Measurements from ENCODE around the gene SRA1. TPM values are rescaled to one million over a fixed set of nuclear protein-coding genes. Genes with fewer than 3 reads are reported as not detected.
A peak's percentile ranks its signal among the peaks of the same experiment; 100 is the strongest.
"Not testable (repeated sequence)": the region's sequence is repeated elsewhere in the genome, so short reads cannot be mapped to it uniquely, and the experiment has no call there.

Gene SRA1
- total RNA-seq, 1 donor = 29.6 TPM

DNA sequence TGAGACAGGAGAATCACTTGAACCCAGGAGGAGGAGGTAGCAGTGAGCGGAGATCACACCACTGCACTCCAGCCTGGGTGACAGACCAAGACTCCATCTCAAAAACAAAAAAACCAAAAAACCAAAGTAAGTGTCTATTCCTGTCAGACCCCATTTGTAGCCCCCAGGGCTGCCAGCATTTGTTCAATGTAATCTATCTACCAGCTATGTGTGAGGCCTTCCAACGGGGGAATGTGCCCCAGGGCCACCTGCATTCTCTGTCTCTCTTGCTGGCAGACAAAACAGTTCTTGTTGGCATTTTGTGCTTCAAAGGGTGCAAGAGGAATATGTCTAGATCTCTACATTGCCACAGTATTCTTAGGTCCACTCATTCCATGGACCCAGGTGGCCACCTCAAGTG lies 41.6 kb upstream of the SRA1 start:
- TF ChIP-seq, protein P1, sequence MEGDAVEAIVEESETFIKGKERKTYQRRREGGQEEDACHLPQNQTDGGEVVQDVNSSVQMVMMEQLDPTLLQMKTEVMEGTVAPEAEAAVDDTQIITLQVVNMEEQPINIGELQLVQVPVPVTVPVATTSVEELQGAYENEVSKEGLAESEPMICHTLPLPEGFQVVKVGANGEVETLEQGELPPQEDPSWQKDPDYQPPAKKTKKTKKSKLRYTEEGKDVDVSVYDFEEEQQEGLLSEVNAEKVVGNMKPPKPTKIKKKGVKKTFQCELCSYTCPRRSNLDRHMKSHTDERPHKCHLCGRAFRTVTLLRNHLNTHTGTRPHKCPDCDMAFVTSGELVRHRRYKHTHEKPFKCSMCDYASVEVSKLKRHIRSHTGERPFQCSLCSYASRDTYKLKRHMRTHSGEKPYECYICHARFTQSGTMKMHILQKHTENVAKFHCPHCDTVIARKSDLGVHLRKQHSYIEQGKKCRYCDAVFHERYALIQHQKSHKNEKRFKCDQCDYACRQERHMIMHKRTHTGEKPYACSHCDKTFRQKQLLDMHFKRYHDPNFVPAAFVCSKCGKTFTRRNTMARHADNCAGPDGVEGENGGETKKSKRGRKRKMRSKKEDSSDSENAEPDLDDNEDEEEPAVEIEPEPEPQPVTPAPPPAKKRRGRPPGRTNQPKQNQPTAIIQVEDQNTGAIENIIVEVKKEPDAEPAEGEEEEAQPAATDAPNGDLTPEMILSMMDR (IDR thresholded peaks at IDR 0.05; ENCODE audit: insufficient read depth, low read length) = no peak
- DNase-seq (ENCODE audit: low read depth) = no peak
- no peak overlapping the region for H3K4me3 ChIP-seq (ENCODE audit: low read depth, low read length)

DNA sequence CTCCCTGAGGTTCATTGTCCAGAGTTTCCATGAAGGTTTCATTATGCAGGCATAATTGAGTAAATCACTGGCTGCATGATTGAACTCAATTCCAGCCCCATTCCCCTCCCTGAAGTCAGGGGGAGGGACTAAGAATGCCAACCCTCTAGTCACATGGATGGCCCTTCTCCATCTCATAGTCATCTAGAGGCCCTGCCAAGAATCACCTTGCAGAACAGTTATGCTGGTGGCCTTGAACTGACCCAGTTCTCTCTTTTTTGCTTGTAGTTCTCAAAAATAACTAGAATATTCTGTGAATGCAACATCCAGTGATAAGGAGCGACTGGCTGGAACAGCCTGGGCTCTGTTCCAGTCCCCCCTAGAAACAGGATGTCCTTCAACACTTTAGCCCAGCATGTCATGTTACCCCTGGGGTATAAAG lies 39.1 kb upstream of the SRA1 start:
- H3K4me3 ChIP-seq (ENCODE audit: low read depth, low read length) = no peak overlapping the region
- TF ChIP-seq, protein P1 (IDR thresholded peaks at IDR 0.05; ENCODE audit: insufficient read depth, low read length) = no peak
- peak; percentile 59 for DNase-seq (ENCODE audit: low read depth)

DNA sequence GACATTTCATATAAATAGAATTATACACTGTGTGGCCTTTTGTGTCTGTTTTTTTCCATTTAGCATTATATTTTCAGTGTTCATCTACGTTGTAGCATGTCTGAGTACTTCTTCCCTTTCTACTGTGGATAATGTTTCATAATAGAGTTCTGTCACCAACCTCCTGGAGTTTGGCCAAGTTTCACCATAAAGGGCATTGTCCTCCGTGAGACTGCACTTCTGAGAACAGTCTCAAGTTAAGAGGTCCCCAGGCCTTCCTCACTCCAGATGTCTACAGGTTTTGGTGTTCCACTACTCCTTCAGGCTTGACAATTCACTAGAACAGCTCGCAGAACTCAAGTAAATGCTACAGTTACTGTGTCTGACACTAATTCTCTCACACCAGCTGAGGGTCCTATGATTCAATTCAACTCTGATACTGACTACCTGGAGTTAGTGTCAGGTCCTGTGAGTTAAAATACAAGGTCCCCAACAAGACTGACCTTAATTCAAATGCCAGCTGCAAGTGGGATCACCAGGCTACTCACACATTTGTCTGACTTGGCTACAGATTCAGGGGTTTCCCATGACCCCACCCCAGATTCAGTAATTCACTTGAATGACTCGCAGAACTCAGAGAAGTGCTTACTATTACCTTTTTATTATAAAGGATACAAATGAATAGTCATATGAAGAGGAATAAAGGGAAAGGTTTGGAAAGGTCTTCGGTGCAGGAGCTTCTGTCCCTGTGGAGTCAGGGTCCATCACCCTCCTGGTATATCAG lies 38.4 kb upstream of the SRA1 start:
- TF ChIP-seq, protein P1 (IDR thresholded peaks at IDR 0.05; ENCODE audit: insufficient read depth, low read length) = no peak
- no peak overlapping the region for H3K4me3 ChIP-seq (ENCODE audit: low read depth, low read length)
- no peak for DNase-seq (ENCODE audit: low read depth)

DNA sequence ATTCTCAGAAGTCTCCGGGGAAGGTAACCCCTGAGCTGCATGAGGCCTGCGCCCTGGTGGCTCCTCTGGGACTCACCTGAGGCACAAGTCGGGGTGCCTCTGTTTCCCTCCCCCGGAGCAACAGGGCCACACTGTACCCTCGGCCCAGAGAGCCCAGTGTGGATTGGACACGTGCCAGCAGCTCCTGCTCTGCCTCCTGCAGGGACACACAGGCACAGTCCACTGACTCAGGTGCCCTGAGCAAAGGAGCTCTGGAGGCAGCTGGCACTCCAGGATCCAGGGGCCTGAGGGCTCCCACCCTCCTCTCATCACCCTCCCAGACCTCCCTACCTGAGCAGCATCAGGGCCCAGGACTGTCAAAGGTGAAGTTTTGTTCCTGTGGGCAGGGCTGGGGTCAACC lies 36.9 kb upstream of the SRA1 start:
- TF ChIP-seq, protein P1 (IDR thresholded peaks at IDR 0.05; ENCODE audit: insufficient read depth, low read length) = no peak
- no peak overlapping the region for H3K4me3 ChIP-seq (ENCODE audit: low read depth, low read length)
- DNase-seq (ENCODE audit: low read depth) = no peak

DNA sequence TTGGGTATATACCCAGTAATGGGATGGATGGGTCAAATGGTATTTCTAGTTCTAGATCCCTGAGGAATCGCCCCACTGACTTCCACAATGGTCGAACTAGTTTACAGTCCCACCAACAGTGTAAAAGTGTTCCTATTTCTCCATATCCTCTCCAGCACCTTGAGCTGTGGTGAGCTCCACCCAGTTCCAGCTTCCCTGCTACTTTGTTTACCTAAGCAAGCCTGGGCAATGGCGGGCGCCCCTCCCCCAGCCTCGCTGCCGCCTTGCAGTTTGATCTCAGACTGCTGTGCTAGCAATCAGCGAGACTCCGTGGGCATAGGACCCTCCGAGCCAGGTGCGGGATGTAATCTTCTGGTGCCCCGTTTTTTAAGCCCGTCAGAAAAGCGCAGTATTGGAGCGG lies 35.8 kb upstream of the SRA1 start:
- H3K4me3 ChIP-seq (ENCODE audit: low read depth, low read length); DNase-seq (ENCODE audit: low read depth): not testable (repeated sequence)

DNA sequence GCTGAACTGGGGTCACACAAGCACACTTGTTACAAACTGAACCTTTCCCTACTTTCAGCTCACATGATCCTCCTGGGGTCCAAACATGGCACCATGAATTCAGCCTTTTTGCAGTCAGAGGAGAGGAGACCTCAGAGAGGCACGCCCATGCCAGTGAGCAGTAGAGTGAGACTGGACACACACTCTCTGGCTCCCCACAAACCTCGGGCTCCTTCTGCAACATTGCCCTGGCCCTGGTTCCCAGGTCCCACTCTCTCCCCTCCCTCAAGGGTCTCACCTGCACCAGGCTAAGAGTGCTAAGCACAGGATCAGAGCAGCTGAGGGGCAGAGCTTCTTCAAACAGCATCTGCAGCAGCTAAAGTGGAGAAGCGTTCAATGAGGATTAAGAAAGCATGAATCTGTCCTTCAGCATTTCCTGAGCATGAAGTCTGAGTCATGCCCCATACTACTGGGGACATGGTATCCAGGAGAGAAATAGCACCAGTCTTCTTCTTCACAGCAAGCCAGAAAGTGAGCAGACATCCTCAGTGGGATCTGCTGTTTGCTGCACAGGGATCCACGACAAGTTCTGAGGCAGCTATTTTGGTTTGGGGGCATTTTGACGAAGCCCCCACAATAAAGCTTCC lies 34.6 kb upstream of the SRA1 start:
- H3K4me3 ChIP-seq (ENCODE audit: low read depth, low read length) = no peak overlapping the region
- DNase-seq (ENCODE audit: low read depth) = peak; percentile 45
- TF ChIP-seq, protein P1 (IDR thresholded peaks at IDR 0.05; ENCODE audit: insufficient read depth, low read length) = no peak

DNA sequence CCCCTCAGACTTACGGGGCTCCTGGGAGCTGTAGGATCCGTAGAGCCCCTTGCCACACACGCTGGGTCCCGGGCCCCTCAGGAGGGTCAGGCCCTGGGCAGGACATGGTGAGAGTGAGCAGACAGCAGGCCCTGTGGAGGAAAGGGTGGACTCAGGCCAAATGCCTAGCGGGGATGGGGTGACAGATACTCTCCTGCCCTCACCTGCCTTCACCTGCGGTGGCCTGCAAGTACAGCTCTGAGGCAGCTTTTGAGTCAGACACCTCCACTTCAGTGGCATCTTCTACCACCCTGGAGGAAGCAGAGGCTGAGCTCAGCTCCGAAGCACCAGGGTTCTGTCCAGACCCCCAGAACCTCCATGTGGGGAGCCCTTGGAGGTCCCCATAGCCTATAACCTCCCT lies 33.6 kb upstream of the SRA1 start:
- H3K4me3 ChIP-seq (ENCODE audit: low read depth, low read length) = no peak overlapping the region

More for the DNA sequence above, 33.6 kb upstream of the SRA1 start:
- no peak for DNase-seq (ENCODE audit: low read depth)
- TF ChIP-seq, protein P1 (IDR thresholded peaks at IDR 0.05; ENCODE audit: insufficient read depth, low read length) = no peak
